Activated CD8-positive, alpha-beta T cell treated with anti-CD3 and anti-CD28 coated beads for 36 hours (primary cell): Measurements from ENCODE around the gene KSR2. TPM values are rescaled to one million over a fixed set of nuclear protein-coding genes. Genes with fewer than 3 reads are reported as not detected.

Source experiments
- ATAC-seq: fragments of 200-7000 bp; cut with Tn5 transposase; one replicate; pipeline ENCODE4 v1.10.0; 2021; ENCODE audit warnings: mild to moderate bottlenecking, moderate library complexity
- CTCF ChIA-PET: fragments of 350-600 bp; sonication (Branson Sonifier 250); formaldehyde crosslinking; loops from one replicate; lab custom pipeline; 2021; ENCODE audit warnings: antibody characterized with exemption; lab: Charles Lee
- POLR2A ChIA-PET: fragments of 350-600 bp; sonication (Branson Sonifier 250); formaldehyde crosslinking; loops from one replicate; lab custom pipeline; 2021; ENCODE audit warnings: antibody characterized with exemption; lab: Charles Lee
- DNase-seq: peaks from one replicate; pipeline ENCODE4 v3.0.0-alpha.2; 2020
- H3K27ac Mint-ChIP-seq: one replicate; pipeline ENCODE4 v1.8.0; 2021; ENCODE audit warnings: mild to moderate bottlenecking, mixed read lengths
- H3K27me3 Mint-ChIP-seq: one replicate; pipeline ENCODE4 v1.8.0; 2021; ENCODE audit warnings: mixed read lengths
- H3K36me3 Mint-ChIP-seq: one replicate; pipeline ENCODE4 v1.8.0; 2021; ENCODE audit warnings: low read depth, mixed read lengths
- H3K4me1 Mint-ChIP-seq: one replicate; pipeline ENCODE4 v1.8.0; 2021; ENCODE audit warnings: low read depth, mixed read lengths
- H3K4me3 Mint-ChIP-seq: one replicate; pipeline ENCODE4 v1.8.0; 2021; ENCODE audit warnings: mild to moderate bottlenecking, moderate library complexity, mixed read lengths
- H3K9me3 Mint-ChIP-seq: one replicate; pipeline ENCODE4 v1.8.0; 2021; ENCODE audit warnings: mixed read lengths
- CTCF ChIP-seq: fragments of 200-600 bp; IDR thresholded peaks from one replicate; pipeline ENCODE4 v1.8.0; 2022; ENCODE audit warnings: antibody characterized with exemption, mild to moderate bottlenecking
- intact Hi-C: fragments of 100-400 bp; cut with micrococcal nuclease; formaldehyde crosslinking; loops from one replicate; pipeline ENCODE4 v1.10.0; 2022
- total RNA-seq, 2 experiments: library from RNA; stranded (reverse); gene quantifications; one replicate each; pipeline ENCODE4 v1.2.3, GENCODE V29; 2021

Gene KSR2
- total RNA-seq, 2 experiments from 2014 or later: 0.02 TPM; not detected in 1

- no peak for TF ChIP-seq CTCF
- no peak overlapping the region for H3K4me3 Mint-ChIP-seq
- POLR2A ChIA-PET: interaction anchor here (0.8 kb wide), 1 partner anchor 13 kb away, joined by 3 read pairs; no protein-coding TSS in a partner anchor
- intact Hi-C loops: no loop called here
- ATAC-seq: no peak
- CTCF ChIA-PET: no interaction called here
- no peaks in the 10 kb centered on the region for H3K36me3 Mint-ChIP-seq
- H3K9me3 Mint-ChIP-seq: peaks cover 4% of the 10 kb centered on the region
- peaks cover 5% of the 10 kb centered on the region for H3K27me3 Mint-ChIP-seq
- DNase-seq: no peak
- no peaks in the 10 kb centered on the region for H3K4me1 Mint-ChIP-seq
- no peak overlapping the region for H3K27ac Mint-ChIP-seq
Measured at GRCh38 chr12:117417004-117417403, 551.8 kb downstream of the KSR2 start.

- TF ChIP-seq CTCF: no peak
- Mint-ChIP-seq H3K4me1 (no peaks in the 10 kb centered on the region), H3K9me3 (no peaks in the 10 kb centered on the region), H3K36me3 (no peaks in the 10 kb centered on the region), H3K27ac (no peak overlapping the region), H3K4me3 (no peak overlapping the region), H3K27me3 (peaks cover 2% of the 10 kb centered on the region)
- CTCF ChIA-PET: no interaction called here
- ATAC-seq (no peak), DNase-seq (no peak)
- POLR2A ChIA-PET: no interaction called here
- intact Hi-C loops: no loop called here
Measured at GRCh38 chr12:117412465-117413188, 556.2 kb downstream of the KSR2 start.

GRCh38 chr12:117409286-117409685 lies 559.5 kb downstream of the KSR2 start:
- H3K9me3 Mint-ChIP-seq: no peaks in the 10 kb centered on the region
- no peaks in the 10 kb centered on the region for H3K4me1 Mint-ChIP-seq
- intact Hi-C loops: no loop called here
- TF ChIP-seq CTCF: no peak
- peaks cover 2% of the 10 kb centered on the region for H3K27me3 Mint-ChIP-seq
- POLR2A ChIA-PET: no interaction called here
- no peak overlapping the region for H3K4me3 Mint-ChIP-seq
- ATAC-seq (no peak), DNase-seq (no peak)
- H3K36me3 Mint-ChIP-seq: no peaks in the 10 kb centered on the region
- H3K27ac Mint-ChIP-seq: no peak overlapping the region
- CTCF ChIA-PET: no interaction called here

- Mint-ChIP-seq H3K4me1 (no peaks in the 10 kb centered on the region), H3K27me3 (no peaks in the 10 kb centered on the region), H3K4me3 (no peak overlapping the region), H3K27ac (no peak overlapping the region), H3K36me3 (no peaks in the 10 kb centered on the region), H3K9me3 (peaks cover 2% of the 10 kb centered on the region)
- no peak for ATAC-seq
- intact Hi-C loops: no loop called here
- ChIA-PET CTCF (no interaction called here), POLR2A (no interaction called here)
- TF ChIP-seq CTCF: no peak
- no peak for DNase-seq
Measured at GRCh38 chr12:117408161-117408791, 560.5 kb downstream of the KSR2 start.

- Mint-ChIP-seq H3K27me3 (no peaks in the 10 kb centered on the region), H3K27ac (no peak overlapping the region), H3K4me1 (no peaks in the 10 kb centered on the region), H3K36me3 (no peaks in the 10 kb centered on the region), H3K9me3 (peaks cover 4% of the 10 kb centered on the region), H3K4me3 (no peak overlapping the region)
- no peak for TF ChIP-seq CTCF
- intact Hi-C loops: no loop called here
- ATAC-seq: no peak
- ChIA-PET POLR2A (no interaction called here), CTCF (interaction anchor here (0.6 kb wide), 1 partner anchor 93 kb away, joined by 3 read pairs; no protein-coding TSS in a partner anchor)
- DNase-seq: no peak
Measured at GRCh38 chr12:117404940-117405339, 563.9 kb downstream of the KSR2 start.
